ENCODE results near the gene B3GNT4.
A peak's percentile ranks its signal among the peaks of the same experiment; 100 is the strongest.
"Not testable (repeated sequence)": the region's sequence is repeated elsewhere in the genome, so short reads cannot be mapped to it uniquely, and the experiment has no call there.

B3GNT4 gene

DNA sequence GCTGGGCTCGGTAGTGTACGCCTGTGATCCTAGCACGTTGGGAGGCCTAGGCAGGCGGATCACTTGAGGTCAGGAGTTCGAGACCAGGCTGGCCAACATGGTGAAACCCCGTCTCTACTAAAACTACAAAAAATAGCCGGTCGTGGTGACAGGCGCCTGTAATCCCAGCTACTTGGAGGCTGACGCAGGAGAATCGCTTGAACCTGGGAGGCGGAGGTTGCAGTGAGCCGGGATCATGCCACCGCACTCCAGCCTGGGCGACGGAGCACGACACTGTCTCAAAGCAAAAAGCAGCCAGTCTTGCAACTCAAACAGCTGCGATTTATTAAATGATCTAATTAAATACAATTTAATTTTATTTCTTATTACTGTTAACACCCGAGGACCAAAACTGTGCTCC, 698 bp upstream of the B3GNT4 start:
- not testable (repeated sequence) for H3K9ac ChIP-seq (ENCODE audit: low read depth, low read length); H3K27ac ChIP-seq (ENCODE audit: low read depth, low read length); H3K4me1 ChIP-seq (ENCODE audit: insufficient read depth, low read length); H3K9me3 ChIP-seq (ENCODE audit: insufficient read depth, low read depth, low read length)
- Histone ChIP-seq H3K4me3 (ENCODE audit: low read length) (peak overlapping the region; percentile 57), H3K27me3 (ENCODE audit: insufficient read depth, low read length) (peaks cover 50% of the 10 kb centered on the region), H3K36me3 (ENCODE audit: insufficient read depth, low read length) (peaks cover 11% of the 10 kb centered on the region)
- 76% methylated on average over 18 of the region's 19 CpGs for WGBS

DNA sequence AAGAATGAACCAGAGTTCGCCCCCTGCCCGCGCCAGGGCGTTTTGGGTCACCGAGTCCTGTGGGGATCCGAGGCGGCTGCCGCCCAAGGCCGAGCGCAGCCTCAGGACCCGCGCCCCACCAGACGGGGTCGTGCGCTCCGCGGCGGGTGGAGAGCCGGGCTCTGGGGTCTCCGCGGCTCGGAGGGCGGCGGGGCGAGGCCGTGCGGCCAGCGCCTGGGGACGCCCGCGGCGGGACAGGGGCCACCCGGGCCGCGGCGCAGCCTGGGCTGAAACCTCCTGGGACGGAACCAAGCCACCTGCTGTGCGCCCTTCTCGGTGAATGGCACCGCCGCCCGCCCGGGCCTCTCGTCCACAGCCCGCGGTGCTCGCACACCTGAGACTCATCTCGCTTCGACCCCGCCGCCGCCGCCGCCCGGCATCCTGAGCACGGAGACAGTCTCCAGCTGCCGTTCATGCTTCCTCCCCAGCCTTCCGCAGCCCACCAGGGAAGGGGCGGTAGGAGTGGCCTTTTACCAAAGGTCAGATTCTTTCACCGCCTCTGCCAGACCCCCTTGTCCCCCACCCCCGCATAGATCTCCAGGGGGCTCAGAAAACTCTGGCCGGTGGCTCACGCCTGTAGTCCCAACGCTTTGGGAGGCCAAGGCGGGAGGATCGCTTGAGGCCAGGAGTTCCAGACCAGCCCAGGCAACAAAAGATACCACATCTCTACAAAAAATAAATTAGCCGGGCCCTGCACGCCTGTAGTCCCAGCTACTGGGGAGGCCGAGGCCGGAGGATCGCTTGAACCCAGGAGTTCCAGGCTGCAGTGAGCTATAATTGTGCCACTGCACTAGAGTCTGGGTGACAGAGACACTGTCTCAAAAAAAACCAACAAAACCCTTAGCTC, 901 bp downstream of the B3GNT4 start:
- WGBS, result 10% methylated on average over 71 of the region's 71 CpGs
- H3K4me3 ChIP-seq (ENCODE audit: low read length), result peak overlapping the region; percentile 57
- peaks cover 50% of the 10 kb centered on the region for H3K27me3 ChIP-seq (ENCODE audit: insufficient read depth, low read length)
- no peaks in the 10 kb centered on the region for H3K4me1 ChIP-seq (ENCODE audit: insufficient read depth, low read length)
- H3K36me3 ChIP-seq (ENCODE audit: insufficient read depth, low read length), result peaks cover 27% of the 10 kb centered on the region
- no peak overlapping the region for H3K27ac ChIP-seq (ENCODE audit: low read depth, low read length)
- no peaks in the 10 kb centered on the region for H3K9me3 ChIP-seq (ENCODE audit: insufficient read depth, low read depth, low read length)
- peak overlapping the region; percentile 38; the same call in 1 of the 2 replicates for H3K9ac ChIP-seq (ENCODE audit: low read depth, low read length)

DNA sequence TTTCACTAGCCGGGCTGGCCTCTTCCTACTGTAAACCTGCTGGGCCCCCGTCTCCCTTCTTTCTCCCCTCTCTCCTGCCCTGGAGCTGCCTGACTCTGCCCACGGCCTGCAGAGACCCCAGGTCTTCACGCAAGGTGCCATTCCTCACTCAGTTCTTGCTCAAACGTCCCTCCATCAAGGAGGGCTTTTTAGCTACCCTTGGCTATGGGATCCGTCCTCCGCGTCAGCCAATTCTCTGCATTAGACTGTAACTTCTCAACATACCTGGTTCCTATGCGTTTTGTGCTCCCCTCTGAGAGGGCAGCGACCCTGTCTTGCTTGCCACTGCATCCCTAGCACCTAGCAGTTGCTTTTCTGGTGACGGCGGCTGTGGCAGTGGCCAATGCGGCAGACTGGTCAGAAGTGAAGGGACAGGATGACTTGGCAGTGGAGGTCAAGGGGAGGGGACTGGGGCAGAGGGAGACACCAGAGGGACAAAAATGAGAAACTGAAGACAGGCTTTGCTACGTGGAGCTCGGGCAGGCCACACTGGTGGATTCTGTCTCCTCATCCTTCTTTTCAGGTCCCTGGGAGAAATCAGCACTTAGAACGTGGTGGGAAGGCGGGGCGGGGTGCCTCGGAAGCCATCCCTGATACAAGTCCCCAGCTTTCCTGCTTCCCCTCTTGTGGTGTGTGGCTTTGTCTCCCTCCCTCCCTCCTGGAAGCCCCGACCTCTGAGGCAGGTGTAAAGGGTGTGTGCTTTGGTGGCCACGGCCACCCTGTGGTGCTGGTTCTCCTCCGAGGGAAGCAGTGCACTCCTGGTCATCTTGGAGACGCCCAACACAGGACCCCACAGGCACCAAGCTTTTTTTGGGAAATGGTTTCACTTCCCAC, 1.8 kb downstream of the B3GNT4 start:
- Histone ChIP-seq H3K9me3 (ENCODE audit: insufficient read depth, low read depth, low read length) (no peaks in the 10 kb centered on the region), H3K4me1 (ENCODE audit: insufficient read depth, low read length) (no peaks in the 10 kb centered on the region), H3K27ac (ENCODE audit: low read depth, low read length) (no peak overlapping the region), H3K27me3 (ENCODE audit: insufficient read depth, low read length) (peaks cover 50% of the 10 kb centered on the region), H3K9ac (ENCODE audit: low read depth, low read length) (no peak overlapping the region), H3K36me3 (ENCODE audit: insufficient read depth, low read length) (peaks cover 35% of the 10 kb centered on the region), H3K4me3 (ENCODE audit: low read length) (no peak overlapping the region; the same call in 1 of the 2 replicates)
- WGBS, result 59% methylated on average over 23 of the region's 23 CpGs

DNA sequence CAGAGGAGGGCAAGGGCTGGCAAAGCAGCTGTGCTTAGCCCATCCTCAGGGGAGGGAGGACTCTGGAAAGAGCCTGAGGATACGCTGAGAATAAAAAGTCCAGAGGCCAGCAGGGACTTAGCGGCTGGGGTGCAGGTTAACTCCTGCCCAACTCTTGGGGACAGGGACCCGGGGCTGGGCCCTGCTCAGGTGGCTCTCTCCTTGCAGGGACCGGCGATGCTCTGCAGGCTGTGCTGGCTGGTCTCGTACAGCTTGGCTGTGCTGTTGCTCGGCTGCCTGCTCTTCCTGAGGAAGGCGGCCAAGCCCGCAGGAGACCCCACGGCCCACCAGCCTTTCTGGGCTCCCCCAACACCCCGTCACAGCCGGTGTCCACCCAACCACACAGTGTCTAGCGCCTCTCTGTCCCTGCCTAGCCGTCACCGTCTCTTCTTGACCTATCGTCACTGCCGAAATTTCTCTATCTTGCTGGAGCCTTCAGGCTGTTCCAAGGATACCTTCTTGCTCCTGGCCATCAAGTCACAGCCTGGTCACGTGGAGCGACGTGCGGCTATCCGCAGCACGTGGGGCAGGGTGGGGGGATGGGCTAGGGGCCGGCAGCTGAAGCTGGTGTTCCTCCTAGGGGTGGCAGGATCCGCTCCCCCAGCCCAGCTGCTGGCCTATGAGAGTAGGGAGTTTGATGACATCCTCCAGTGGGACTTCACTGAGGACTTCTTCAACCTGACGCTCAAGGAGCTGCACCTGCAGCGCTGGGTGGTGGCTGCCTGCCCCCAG, 2.8 kb downstream of the B3GNT4 start:
- peaks cover 43% of the 10 kb centered on the region for H3K36me3 ChIP-seq (ENCODE audit: insufficient read depth, low read length)
- no peaks in the 10 kb centered on the region for H3K4me1 ChIP-seq (ENCODE audit: insufficient read depth, low read length)
- 82% methylated on average over 27 of the region's 27 CpGs for WGBS
- no peak overlapping the region for H3K9ac ChIP-seq (ENCODE audit: low read depth, low read length)
- H3K9me3 ChIP-seq (ENCODE audit: insufficient read depth, low read depth, low read length), result no peaks in the 10 kb centered on the region
- H3K27ac ChIP-seq (ENCODE audit: low read depth, low read length), result no peak overlapping the region
- H3K27me3 ChIP-seq (ENCODE audit: insufficient read depth, low read length), result peaks cover 47% of the 10 kb centered on the region
- H3K4me3 ChIP-seq (ENCODE audit: low read length), result no peak overlapping the region

DNA sequence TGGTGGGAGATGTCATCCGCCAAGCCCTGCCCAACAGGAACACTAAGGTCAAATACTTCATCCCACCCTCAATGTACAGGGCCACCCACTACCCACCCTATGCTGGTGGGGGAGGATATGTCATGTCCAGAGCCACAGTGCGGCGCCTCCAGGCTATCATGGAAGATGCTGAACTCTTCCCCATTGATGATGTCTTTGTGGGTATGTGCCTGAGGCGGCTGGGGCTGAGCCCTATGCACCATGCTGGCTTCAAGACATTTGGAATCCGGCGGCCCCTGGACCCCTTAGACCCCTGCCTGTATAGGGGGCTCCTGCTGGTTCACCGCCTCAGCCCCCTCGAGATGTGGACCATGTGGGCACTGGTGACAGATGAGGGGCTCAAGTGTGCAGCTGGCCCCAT, 3.5 kb downstream of the B3GNT4 start:
- Histone ChIP-seq H3K4me3 (ENCODE audit: low read length) (no peak overlapping the region), H3K9me3 (ENCODE audit: insufficient read depth, low read depth, low read length) (no peaks in the 10 kb centered on the region), H3K36me3 (ENCODE audit: insufficient read depth, low read length) (peaks cover 50% of the 10 kb centered on the region), H3K27me3 (ENCODE audit: insufficient read depth, low read length) (peaks cover 43% of the 10 kb centered on the region), H3K27ac (ENCODE audit: low read depth, low read length) (no peak overlapping the region), H3K4me1 (ENCODE audit: insufficient read depth, low read length) (no peaks in the 10 kb centered on the region), H3K9ac (ENCODE audit: low read depth, low read length) (no peak overlapping the region)
- 96% methylated on average over 6 of the region's 8 CpGs for WGBS

DNA sequence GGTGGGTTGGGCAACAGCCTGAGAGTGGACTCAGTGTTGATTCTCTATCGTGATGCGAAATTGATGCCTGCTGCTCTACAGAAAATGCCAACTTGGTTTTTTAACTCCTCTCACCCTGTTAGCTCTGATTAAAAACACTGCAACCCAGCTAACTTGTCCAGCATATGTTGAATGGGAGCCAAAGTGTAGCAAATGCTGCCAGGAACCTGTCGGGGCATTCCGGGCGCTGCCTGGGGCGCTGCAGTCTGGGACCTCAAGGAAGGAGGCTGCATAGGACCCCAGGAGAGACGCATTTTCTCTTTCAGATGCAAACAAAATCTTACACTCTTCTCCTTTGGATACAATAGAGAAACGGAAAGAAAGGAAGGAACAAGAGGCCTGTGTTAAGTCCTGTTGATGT, 3.9 kb downstream of the B3GNT4 start:
- 88% methylated on average over 8 of the region's 8 CpGs for WGBS
- no peak overlapping the region for H3K9ac ChIP-seq (ENCODE audit: low read depth, low read length)
- peaks cover 54% of the 10 kb centered on the region for H3K36me3 ChIP-seq (ENCODE audit: insufficient read depth, low read length)
- no peak overlapping the region for H3K27ac ChIP-seq (ENCODE audit: low read depth, low read length)
- H3K27me3 ChIP-seq (ENCODE audit: insufficient read depth, low read length), result peaks cover 39% of the 10 kb centered on the region
- H3K4me1 ChIP-seq (ENCODE audit: insufficient read depth, low read length), result no peaks in the 10 kb centered on the region
- H3K9me3 ChIP-seq (ENCODE audit: insufficient read depth, low read depth, low read length), result no peaks in the 10 kb centered on the region
- no peak overlapping the region for H3K4me3 ChIP-seq (ENCODE audit: low read length)

DNA sequence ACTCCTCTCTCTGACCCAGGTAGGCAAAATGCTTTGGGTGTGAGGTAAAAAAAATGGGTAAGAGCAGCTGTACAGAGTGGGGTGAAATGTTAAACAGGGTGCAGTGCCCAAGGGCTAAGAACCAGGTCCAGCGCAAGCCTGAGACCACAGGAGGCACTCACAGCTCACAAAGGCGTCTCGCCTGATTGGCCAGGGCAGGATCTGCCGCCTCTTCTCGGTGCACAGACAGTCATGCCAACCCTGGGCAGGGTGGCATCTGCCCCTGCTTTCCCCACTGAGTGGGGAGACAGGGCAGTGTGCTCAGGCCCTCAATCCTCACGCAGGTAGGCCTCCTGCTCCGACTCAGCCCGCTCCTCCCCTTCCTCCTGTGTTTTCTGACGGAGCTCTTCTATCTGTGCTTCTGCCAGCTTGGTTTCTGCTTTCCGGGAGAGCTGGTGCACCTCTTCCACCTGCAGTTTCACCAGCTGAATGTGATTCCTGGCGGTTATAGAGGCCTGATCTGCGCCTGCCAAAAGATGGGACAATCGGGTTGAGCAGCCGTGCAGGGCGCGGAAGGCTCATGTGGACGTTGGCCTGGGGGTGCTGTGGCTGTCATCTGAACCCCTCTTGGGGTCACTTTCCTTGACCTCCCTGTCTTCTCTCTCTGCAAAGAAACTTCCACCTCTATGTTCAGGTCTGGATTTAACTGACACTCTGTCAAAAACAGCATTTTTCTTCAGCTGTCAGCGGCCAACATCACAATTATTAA, 4.7 kb downstream of the B3GNT4 start:
- no peaks in the 10 kb centered on the region for H3K9me3 ChIP-seq (ENCODE audit: insufficient read depth, low read depth, low read length)
- H3K4me1 ChIP-seq (ENCODE audit: insufficient read depth, low read length), result no peaks in the 10 kb centered on the region
- no peak overlapping the region for H3K9ac ChIP-seq (ENCODE audit: low read depth, low read length)
- H3K27me3 ChIP-seq (ENCODE audit: insufficient read depth, low read length), result peaks cover 30% of the 10 kb centered on the region
- H3K4me3 ChIP-seq (ENCODE audit: low read length), result no peak overlapping the region
- no peak overlapping the region for H3K27ac ChIP-seq (ENCODE audit: low read depth, low read length)
- peaks cover 63% of the 10 kb centered on the region for H3K36me3 ChIP-seq (ENCODE audit: insufficient read depth, low read length)
- 94% methylated on average over 18 of the region's 18 CpGs for WGBS

DNA sequence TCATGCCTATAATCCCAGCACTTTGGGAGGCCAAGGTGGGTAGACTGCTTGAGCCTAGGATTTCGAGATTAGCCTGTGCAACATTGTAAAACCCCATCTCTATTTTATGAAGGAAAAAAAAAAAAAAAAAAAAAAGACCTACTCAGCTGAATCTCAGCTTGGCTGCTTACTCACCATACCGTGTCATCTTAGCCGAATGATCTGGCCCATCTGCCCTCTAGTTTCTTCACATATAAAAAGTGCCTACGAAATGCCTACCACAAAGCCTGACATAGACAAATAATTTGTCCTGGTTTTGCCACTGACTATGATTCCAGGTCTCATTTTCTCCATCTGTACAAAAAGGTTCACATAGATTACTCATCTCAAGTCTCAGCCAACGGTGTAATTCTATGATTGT, 12.3 kb downstream of the B3GNT4 start:
- Histone ChIP-seq H3K27me3 (ENCODE audit: insufficient read depth, low read length) (no peaks in the 10 kb centered on the region), H3K36me3 (ENCODE audit: insufficient read depth, low read length) (peaks cover 88% of the 10 kb centered on the region), H3K4me3 (ENCODE audit: low read length) (no peak overlapping the region), H3K9me3 (ENCODE audit: insufficient read depth, low read depth, low read length) (no peaks in the 10 kb centered on the region), H3K9ac (ENCODE audit: low read depth, low read length) (no peak overlapping the region), H3K27ac (ENCODE audit: low read depth, low read length) (no peak overlapping the region), H3K4me1 (ENCODE audit: insufficient read depth, low read length) (no peaks in the 10 kb centered on the region)
- WGBS, result 98% methylated on average over 4 of the region's 5 CpGs

DNA sequence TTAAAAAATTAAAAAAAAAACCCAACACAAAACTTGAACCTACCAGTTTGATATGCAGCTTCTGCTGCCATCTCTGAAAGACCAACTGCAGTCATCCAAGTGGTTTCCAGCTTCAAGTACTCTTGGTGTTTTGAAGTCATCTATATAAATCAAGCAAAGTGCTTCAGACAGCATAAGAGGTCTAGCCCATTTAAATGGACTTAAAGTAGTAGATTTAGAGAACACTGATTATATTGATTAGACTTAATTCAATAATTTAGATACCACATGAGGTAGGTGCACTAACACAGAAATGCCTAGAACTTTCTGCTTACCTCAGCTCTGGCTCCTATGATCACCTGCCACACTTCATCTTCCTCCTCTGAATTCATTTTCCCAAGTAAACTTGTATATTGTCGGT, 12.9 kb downstream of the B3GNT4 start:
- no peaks in the 10 kb centered on the region for H3K27me3 ChIP-seq (ENCODE audit: insufficient read depth, low read length)
- H3K4me1 ChIP-seq (ENCODE audit: insufficient read depth, low read length), result no peaks in the 10 kb centered on the region
- no peak overlapping the region for H3K27ac ChIP-seq (ENCODE audit: low read depth, low read length)
- peaks cover 88% of the 10 kb centered on the region for H3K36me3 ChIP-seq (ENCODE audit: insufficient read depth, low read length)
- H3K9ac ChIP-seq (ENCODE audit: low read depth, low read length), result no peak overlapping the region
- no CpG with 5 or more reads among the region's 1 CpG for WGBS
- no peak overlapping the region for H3K4me3 ChIP-seq (ENCODE audit: low read length)
- H3K9me3 ChIP-seq (ENCODE audit: insufficient read depth, low read depth, low read length), result no peaks in the 10 kb centered on the region

DNA sequence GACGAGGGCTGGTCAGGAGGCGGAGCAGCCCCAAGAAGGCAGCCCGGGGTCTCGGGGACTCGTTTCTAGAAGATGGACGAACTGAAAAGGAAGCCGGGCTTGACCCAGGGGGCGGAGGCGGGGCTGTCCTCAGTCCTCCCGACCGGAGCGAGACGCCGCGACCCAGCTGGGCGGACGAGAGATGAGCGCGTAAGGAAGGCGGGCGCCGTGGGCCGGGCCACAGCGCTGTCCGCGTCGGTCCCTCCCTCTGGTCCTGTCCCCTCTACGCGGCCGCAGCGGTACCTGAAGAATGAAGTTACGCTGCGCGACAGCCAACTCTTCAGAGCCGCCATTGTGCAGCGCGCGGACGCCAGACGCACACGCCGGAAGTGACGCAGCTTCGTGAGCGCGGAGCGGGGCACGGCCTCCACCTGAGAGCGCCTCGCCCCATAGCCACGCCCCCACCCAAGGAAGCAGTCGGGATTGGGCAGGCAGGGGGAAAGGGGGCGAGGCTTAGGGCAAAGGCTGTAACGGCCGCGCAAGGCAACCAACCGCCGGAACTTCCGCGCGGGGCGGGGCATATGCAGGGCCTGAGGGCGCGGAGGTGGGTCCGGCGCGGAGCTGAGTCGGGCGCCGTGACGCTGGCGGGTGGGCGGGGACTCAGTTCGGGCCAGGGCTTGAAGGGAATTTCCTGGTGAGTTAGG, 22.3 kb downstream of the B3GNT4 start, which contains the start of gene DIABLO:
Gene DIABLO, minus strand, starts transcription at position 370 of the 683 bp plus-strand sequence. Its CDS starts 38 bp downstream, at position 332.
- H3K27ac ChIP-seq (ENCODE audit: low read depth, low read length), result peak within 1 kb of the TSS; percentile 98
- H3K4me1 ChIP-seq (ENCODE audit: insufficient read depth, low read length), result peaks cover 17% of the 10 kb centered on the region; the same call in 1 of the 2 replicates
- under 1% methylated on average over 74 of the region's 74 CpGs for WGBS

More for the DNA sequence above, 22.3 kb downstream of the B3GNT4 start, which contains the start of gene DIABLO:
- H3K36me3 ChIP-seq (ENCODE audit: insufficient read depth, low read length), result peaks cover 40% of the 10 kb centered on the region
- H3K9ac ChIP-seq (ENCODE audit: low read depth, low read length), result peak within 1 kb of the TSS; percentile 90
- H3K27me3 ChIP-seq (ENCODE audit: insufficient read depth, low read length), result 0 out of 2 replicates have a peak, but pooled peaks cover 5% of the 10 kb centered on the region
- no peaks in the 10 kb centered on the region for H3K9me3 ChIP-seq (ENCODE audit: insufficient read depth, low read depth, low read length)
- H3K4me3 ChIP-seq (ENCODE audit: low read length), result peak within 1 kb of the TSS; percentile 98

Measured in HUES64 (cell line).